Astrocyte of the spinal cord (primary cell): ENCODE results near the gene SPEG.

Source experiments
- DNase-seq: peaks from one replicate; pipeline ENCODE4 v3.0.0; 2011; ENCODE audit warnings: low read depth, low spot score
- H3K4me3 ChIP-seq: 2 replicates; pipeline ENCODE4 v1.5.1; 2011; ENCODE audit warnings: low read depth, mild to moderate bottlenecking, low read length, moderate library complexity
- CTCF ChIP-seq: IDR thresholded peaks from 2 replicates; pipeline ENCODE4 v1.5.1; 2012; ENCODE audit warnings: low read depth, mild to moderate bottlenecking, low read length, inconsistent platforms
- in situ Hi-C: cut with HindIII; loops from 2 replicates; pipeline ENCODE4 v1.10.0; 2017; ENCODE audit warnings: low sequenced_read_pairs

Gene SPEG

DNA sequence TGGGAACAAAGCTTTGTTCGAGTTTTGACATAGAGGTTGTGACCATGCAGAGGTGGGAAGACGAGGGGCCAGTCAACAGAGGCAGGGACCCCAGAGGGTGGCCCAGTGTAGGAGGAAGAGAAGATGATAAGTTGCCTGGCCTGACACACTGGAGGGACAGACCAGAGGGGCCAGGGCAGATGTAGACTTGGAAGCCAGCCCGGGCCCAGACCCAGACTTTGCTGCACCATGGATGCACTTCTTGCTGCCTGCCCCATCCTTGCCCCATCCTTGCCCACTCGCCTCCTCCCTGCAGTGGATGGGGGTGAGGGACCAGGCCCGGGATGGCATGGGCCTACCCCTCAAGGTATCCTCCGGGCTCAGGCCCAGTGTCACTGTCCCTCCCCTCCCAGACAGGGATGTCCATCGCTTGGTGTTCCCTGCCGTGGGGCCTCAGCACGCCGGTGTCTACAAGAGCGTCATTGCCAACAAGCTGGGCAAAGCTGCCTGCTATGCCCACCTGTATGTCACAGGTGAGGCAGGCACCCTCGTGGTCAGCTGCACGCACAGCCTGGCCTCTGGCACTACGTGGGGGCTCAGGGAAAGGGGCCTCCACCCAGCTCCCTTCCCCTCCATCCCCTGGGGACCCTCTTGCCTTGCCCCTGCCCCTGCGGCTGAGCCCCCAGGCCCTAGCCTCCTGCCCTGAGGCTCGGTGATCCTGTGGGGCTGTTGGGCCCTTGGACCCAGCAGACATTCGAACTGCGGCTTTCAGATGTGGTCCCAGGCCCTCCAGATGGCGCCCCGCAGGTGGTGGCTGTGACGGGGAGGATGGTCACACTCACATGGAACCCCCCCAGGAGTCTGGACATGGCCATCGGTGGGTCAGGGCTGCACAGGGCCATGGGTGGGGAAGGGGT is 37.1 kb downstream of the SPEG start:
- in situ Hi-C loops = no loop called here
- H3K4me3 ChIP-seq = no peak overlapping the region
- DNase-seq = no peak
- no peak for TF ChIP-seq CTCF

DNA sequence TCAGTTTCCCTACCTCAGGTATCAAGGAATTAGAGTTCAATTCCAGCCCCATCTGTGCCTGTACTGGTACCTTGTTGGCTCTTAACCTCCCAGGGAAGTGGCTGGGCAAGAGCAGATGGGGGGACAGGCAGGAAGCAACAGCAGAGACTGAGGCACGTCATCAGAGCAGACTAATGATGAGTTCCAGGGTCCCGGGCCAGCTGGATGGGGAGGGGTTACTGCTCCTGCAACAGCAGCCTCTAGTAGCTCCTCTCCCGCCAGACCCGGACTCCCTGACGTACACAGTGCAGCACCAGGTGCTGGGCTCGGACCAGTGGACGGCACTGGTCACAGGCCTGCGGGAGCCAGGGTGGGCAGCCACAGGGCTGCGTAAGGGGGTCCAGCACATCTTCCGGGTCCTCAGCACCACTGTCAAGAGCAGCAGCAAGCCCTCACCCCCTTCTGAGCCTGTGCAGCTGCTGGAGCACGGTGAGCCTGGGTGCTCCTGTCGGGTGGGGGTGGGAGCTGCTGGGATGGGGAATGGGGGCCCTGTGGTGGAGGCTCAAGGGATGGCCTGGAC is 38.1 kb downstream of the SPEG start:
- no peak for DNase-seq
- no peak for TF ChIP-seq CTCF
- in situ Hi-C loops = no loop called here
- no peak overlapping the region for H3K4me3 ChIP-seq

DNA sequence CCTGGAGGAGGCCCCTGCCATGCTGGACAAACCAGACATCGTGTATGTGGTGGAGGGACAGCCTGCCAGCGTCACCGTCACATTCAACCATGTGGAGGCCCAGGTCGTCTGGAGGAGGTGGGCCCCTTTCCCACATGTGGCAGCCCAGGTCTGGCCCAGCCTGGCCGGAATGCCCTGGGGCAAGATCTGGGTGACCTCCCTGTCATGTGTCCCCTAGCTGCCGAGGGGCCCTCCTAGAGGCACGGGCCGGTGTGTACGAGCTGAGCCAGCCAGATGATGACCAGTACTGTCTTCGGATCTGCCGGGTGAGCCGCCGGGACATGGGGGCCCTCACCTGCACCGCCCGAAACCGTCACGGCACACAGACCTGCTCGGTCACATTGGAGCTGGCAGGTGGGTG is 38.9 kb downstream of the SPEG start:
- no peak overlapping the region for H3K4me3 ChIP-seq
- in situ Hi-C loops = no loop called here
- no peak for TF ChIP-seq CTCF
- DNase-seq = no peak

- in situ Hi-C loops = no loop called here
- H3K4me3 ChIP-seq = no peak overlapping the region
- TF ChIP-seq CTCF = no peak
- DNase-seq = no peak
These were observed 39.8 kb downstream of the SPEG start for GRCh38 chr2:219474285-219475060.

DNA sequence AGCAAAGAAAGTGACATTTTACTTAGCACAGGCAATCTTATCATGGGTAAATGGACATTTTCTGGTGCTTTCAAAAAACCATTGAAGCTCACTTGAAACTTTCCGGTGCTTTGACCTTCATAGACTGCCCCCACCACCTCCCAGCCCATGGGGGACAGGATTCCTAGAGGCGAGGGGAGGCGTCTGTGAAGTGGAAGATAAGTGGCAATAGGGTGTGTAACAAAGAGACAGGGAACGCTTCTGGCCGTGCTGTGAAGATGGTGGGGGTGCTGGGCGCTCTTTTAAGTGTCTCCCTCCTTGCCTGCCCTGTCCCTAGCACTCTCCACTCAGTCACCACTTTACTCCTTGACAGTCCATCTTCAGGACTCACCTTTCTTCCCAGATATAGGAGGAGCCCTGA is 40.6 kb downstream of the SPEG start:
- H3K4me3 ChIP-seq = no peak overlapping the region
- no peak for TF ChIP-seq CTCF
- DNase-seq = no peak
- in situ Hi-C loops = no loop called here

- peak; percentile 91 for TF ChIP-seq CTCF
- DNase-seq = peak; percentile 51
- no peak overlapping the region for H3K4me3 ChIP-seq
- in situ Hi-C loops = no loop called here
These were observed 41.3 kb downstream of the SPEG start for GRCh38 chr2:219475697-219476651.
